Jurkat, Clone E6-1 (cell line): ENCODE results near the gene VWA8.
"Not testable (repeated sequence)": the region's sequence is repeated elsewhere in the genome, so short reads cannot be mapped to it uniquely, and the experiment has no call there.

Experiments
- DNase-seq: peaks from one replicate; pipeline ENCODE4 v3.0.0-alpha.2; 2011; ENCODE audit warnings: low read depth, low spot score
- H3K4me3 ChIP-seq: 2 replicates; pipeline ENCODE4 v1.5.1; 2011; ENCODE audit warnings: mild to moderate bottlenecking, low read length, control low read depth, moderate library complexity

Gene VWA8

GRCh38 chr13:41934994-41935393 lies 25.9 kb downstream of the VWA8 start:
- no peak overlapping the region for H3K4me3 ChIP-seq
- DNase-seq = no peak

- DNase-seq = no peak
- H3K4me3 ChIP-seq = no peak overlapping the region
These were observed 26.8 kb downstream of the VWA8 start for GRCh38 chr13:41934120-41934519.

GRCh38 chr13:41931337-41931736 lies 29.6 kb downstream of the VWA8 start:
- no peak for DNase-seq
- no peak overlapping the region for H3K4me3 ChIP-seq

GRCh38 chr13:41930154-41930553 lies 30.8 kb downstream of the VWA8 start:
- H3K4me3 ChIP-seq = no peak overlapping the region
- no peak for DNase-seq

- H3K4me3 ChIP-seq = no peak overlapping the region
These were observed 32.6 kb downstream of the VWA8 start for GRCh38 chr13:41928323-41928722.

GRCh38 chr13:41925014-41925413 lies 35.9 kb downstream of the VWA8 start:
- H3K4me3 ChIP-seq = no peak overlapping the region
- DNase-seq = no peak

More at GRCh38 chr13:41928323-41928722, 32.6 kb downstream of the VWA8 start:
- DNase-seq = no peak

- DNase-seq, H3K4me3 ChIP-seq: not testable (repeated sequence)
These were observed 38.0 kb downstream of the VWA8 start for GRCh38 chr13:41922894-41923293.

- DNase-seq = no peak
- H3K4me3 ChIP-seq = no peak overlapping the region
These were observed 41.0 kb downstream of the VWA8 start for GRCh38 chr13:41919741-41920487.

- no peak for DNase-seq
- no peak overlapping the region for H3K4me3 ChIP-seq
These were observed 41.7 kb downstream of the VWA8 start for GRCh38 chr13:41919031-41919740.

- peak; percentile 55 for DNase-seq
These were observed 43.3 kb downstream of the VWA8 start for GRCh38 chr13:41917641-41918040.

GRCh38 chr13:41916173-41916954 lies 44.5 kb downstream of the VWA8 start:
- no peak overlapping the region for H3K4me3 ChIP-seq

More at GRCh38 chr13:41917641-41918040, 43.3 kb downstream of the VWA8 start:
- H3K4me3 ChIP-seq = no peak overlapping the region

GRCh38 chr13:41915081-41915480 lies 45.8 kb downstream of the VWA8 start:
- no peak for DNase-seq
- H3K4me3 ChIP-seq = no peak overlapping the region

More at GRCh38 chr13:41916173-41916954, 44.5 kb downstream of the VWA8 start:
- peak; percentile 75 for DNase-seq

GRCh38 chr13:41914552-41914951 lies 46.4 kb downstream of the VWA8 start:
- DNase-seq = no peak
- no peak overlapping the region for H3K4me3 ChIP-seq

- DNase-seq = no peak
- no peak overlapping the region for H3K4me3 ChIP-seq
These were observed 51.4 kb downstream of the VWA8 start for GRCh38 chr13:41909506-41909905.

- DNase-seq = peak; percentile 41
- no peak overlapping the region for H3K4me3 ChIP-seq
These were observed 55.2 kb downstream of the VWA8 start for GRCh38 chr13:41905600-41906254.

GRCh38 chr13:41900918-41901317 lies 60.0 kb downstream of the VWA8 start:
- no peak overlapping the region for H3K4me3 ChIP-seq
- no peak for DNase-seq

GRCh38 chr13:41898411-41898810 lies 62.5 kb downstream of the VWA8 start:
- not testable (repeated sequence) for DNase-seq

GRCh38 chr13:41897126-41897525 lies 63.8 kb downstream of the VWA8 start:
- H3K4me3 ChIP-seq = no peak overlapping the region
- DNase-seq = no peak

More at GRCh38 chr13:41898411-41898810, 62.5 kb downstream of the VWA8 start:
- H3K4me3 ChIP-seq = not testable (repeated sequence)

- no peak overlapping the region for H3K4me3 ChIP-seq
- DNase-seq = no peak
These were observed 65.4 kb downstream of the VWA8 start for GRCh38 chr13:41895478-41895877.
